ENCODE results near the gene LRTM1.

LRTM1 gene

DNA sequence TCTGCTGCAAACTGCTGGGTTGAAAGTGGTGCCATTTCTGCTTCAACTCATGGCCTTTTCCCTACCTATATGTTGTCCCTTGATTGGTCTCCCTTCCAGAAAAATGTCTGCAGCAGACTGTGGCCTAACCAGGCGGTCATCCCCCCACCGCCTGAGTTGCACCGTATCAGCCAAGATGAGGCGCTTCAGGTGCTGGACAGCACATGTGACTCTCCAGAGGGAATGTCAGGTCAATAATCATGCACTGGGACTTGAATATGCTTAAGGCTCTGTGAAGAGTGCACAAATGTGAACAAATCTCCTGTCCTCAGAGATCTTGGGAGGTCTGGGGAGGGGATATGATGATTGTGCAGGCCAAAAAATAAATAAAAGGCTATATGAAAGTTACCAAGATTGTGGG is 32.2 kb downstream of the LRTM1 start:
- Histone ChIP-seq H3K36me3 (ENCODE audit: control insufficient read depth, insufficient read depth, low read length) (no peaks in the 10 kb centered on the region), H3K9me3 (ENCODE audit: control insufficient read depth, low read length) (no peaks in the 10 kb centered on the region), H3K4me1 (ENCODE audit: control insufficient read depth, insufficient read depth, low read length, poor library complexity, severe bottlenecking) (peaks cover 9% of the 10 kb centered on the region), H3K4me3 (ENCODE audit: extremely low read depth, insufficient read depth, low read length, poor library complexity, severe bottlenecking) (no peak overlapping the region), H3K27ac (ENCODE audit: low read depth, low read length, severe bottlenecking) (no peak overlapping the region)
- 92 to 100% methylated on average over 4 of the region's 4 CpGs for WGBS, 2 experiments (ENCODE audit: insufficient coverage in 2 of 2)

DNA sequence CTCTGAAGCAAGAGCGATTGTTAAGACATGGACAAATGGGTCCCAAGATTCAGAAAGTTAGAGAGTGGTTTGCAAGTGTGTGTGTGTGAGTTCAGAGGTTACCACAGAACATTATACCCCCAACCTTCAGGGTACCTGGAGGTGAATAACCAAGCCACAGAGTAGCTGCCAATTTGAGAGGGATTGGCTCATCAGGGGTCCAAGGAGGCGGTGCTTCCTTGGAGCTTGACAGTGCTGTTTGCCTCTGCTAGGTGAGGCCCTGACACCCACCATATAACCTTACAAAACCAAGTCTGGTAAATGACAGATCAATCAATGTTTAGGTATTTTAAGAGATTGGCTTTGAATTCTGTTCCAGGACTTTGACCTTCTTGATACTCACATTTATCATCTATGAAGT is 35.7 kb downstream of the LRTM1 start:
- Histone ChIP-seq H3K27ac (ENCODE audit: low read depth, low read length, severe bottlenecking) (peak overlapping the region; percentile 75), H3K36me3 (ENCODE audit: control insufficient read depth, insufficient read depth, low read length) (no peaks in the 10 kb centered on the region), H3K4me1 (ENCODE audit: control insufficient read depth, insufficient read depth, low read length, poor library complexity, severe bottlenecking) (peaks cover 10% of the 10 kb centered on the region), H3K4me3 (ENCODE audit: extremely low read depth, insufficient read depth, low read length, poor library complexity, severe bottlenecking) (no peak overlapping the region), H3K9me3 (ENCODE audit: control insufficient read depth, low read length) (no peaks in the 10 kb centered on the region)
- 100% methylated on average over 1 of the region's 2 CpGs; no CpG with 5 or more reads in 1 of the 2 experiments for WGBS, 2 experiments (ENCODE audit: insufficient coverage in 2 of 2)

- Histone ChIP-seq H3K4me3 (ENCODE audit: extremely low read depth, insufficient read depth, low read length, poor library complexity, severe bottlenecking) (no peak overlapping the region), H3K27ac (ENCODE audit: low read depth, low read length, severe bottlenecking) (peak overlapping the region; percentile 75), H3K4me1 (ENCODE audit: control insufficient read depth, insufficient read depth, low read length, poor library complexity, severe bottlenecking) (peaks cover 10% of the 10 kb centered on the region), H3K9me3 (ENCODE audit: control insufficient read depth, low read length) (no peaks in the 10 kb centered on the region), H3K36me3 (ENCODE audit: control insufficient read depth, insufficient read depth, low read length) (no peaks in the 10 kb centered on the region)
- WGBS, 2 experiments (ENCODE audit: insufficient coverage in 2 of 2): 58 to 70% methylated on average over 5 of the region's 5 CpGs
These were observed 36.3 kb downstream of the LRTM1 start for GRCh38 chr3:54891540-54891897.

GRCh38 chr3:54889731-54890130 is 38.1 kb downstream of the LRTM1 start:
- no peak overlapping the region for H3K27ac ChIP-seq (ENCODE audit: low read depth, low read length, severe bottlenecking)
- WGBS, 2 experiments (ENCODE audit: insufficient coverage in 2 of 2): 87 to 94% methylated on average over 2 of the region's 3 CpGs

DNA sequence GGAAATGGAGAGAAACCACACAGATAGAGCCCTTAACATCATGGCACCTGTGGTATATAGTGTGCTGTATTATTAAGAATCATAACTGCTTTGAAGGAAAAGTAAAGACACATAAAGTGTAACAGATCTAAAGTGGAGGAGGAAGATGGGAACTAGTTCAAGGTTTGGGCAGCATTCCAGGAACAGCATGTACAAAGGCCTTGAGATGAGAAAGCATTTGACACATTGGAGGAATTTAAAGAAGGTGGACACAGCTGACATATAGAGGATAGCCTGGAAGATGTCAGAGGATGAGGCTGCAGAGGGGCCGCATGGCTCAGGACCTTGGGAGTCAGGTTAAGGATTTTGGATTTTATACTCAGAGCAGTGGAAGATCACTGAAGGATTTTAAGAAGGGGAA is 39.0 kb downstream of the LRTM1 start:
- 85 to 88% methylated on average over 1 of the region's 1 CpG for WGBS, 2 experiments (ENCODE audit: insufficient coverage in 2 of 2)
- H3K9me3 ChIP-seq (ENCODE audit: control insufficient read depth, low read length): no peaks in the 10 kb centered on the region
- H3K4me3 ChIP-seq (ENCODE audit: extremely low read depth, insufficient read depth, low read length, poor library complexity, severe bottlenecking): no peak overlapping the region
- H3K4me1 ChIP-seq (ENCODE audit: control insufficient read depth, insufficient read depth, low read length, poor library complexity, severe bottlenecking): peaks cover 10% of the 10 kb centered on the region
- H3K27ac ChIP-seq (ENCODE audit: low read depth, low read length, severe bottlenecking): no peak overlapping the region
- no peaks in the 10 kb centered on the region for H3K36me3 ChIP-seq (ENCODE audit: control insufficient read depth, insufficient read depth, low read length)

More at GRCh38 chr3:54889731-54890130, 38.1 kb downstream of the LRTM1 start:
- Histone ChIP-seq H3K9me3 (ENCODE audit: control insufficient read depth, low read length) (no peaks in the 10 kb centered on the region), H3K4me1 (ENCODE audit: control insufficient read depth, insufficient read depth, low read length, poor library complexity, severe bottlenecking) (peaks cover 10% of the 10 kb centered on the region), H3K4me3 (ENCODE audit: extremely low read depth, insufficient read depth, low read length, poor library complexity, severe bottlenecking) (no peak overlapping the region), H3K36me3 (ENCODE audit: control insufficient read depth, insufficient read depth, low read length) (no peaks in the 10 kb centered on the region)

- H3K27ac ChIP-seq (ENCODE audit: low read depth, low read length, severe bottlenecking): no peak overlapping the region
- WGBS, 2 experiments (ENCODE audit: insufficient coverage in 2 of 2): 83 to 95% methylated on average over 6 to 8 of the region's 9 CpGs
- H3K36me3 ChIP-seq (ENCODE audit: control insufficient read depth, insufficient read depth, low read length): no peaks in the 10 kb centered on the region
- no peak overlapping the region for H3K4me3 ChIP-seq (ENCODE audit: extremely low read depth, insufficient read depth, low read length, poor library complexity, severe bottlenecking)
- peaks cover 10% of the 10 kb centered on the region for H3K4me1 ChIP-seq (ENCODE audit: control insufficient read depth, insufficient read depth, low read length, poor library complexity, severe bottlenecking)
- H3K9me3 ChIP-seq (ENCODE audit: control insufficient read depth, low read length): no peaks in the 10 kb centered on the region
These were observed 39.7 kb downstream of the LRTM1 start for GRCh38 chr3:54888162-54888561.

DNA sequence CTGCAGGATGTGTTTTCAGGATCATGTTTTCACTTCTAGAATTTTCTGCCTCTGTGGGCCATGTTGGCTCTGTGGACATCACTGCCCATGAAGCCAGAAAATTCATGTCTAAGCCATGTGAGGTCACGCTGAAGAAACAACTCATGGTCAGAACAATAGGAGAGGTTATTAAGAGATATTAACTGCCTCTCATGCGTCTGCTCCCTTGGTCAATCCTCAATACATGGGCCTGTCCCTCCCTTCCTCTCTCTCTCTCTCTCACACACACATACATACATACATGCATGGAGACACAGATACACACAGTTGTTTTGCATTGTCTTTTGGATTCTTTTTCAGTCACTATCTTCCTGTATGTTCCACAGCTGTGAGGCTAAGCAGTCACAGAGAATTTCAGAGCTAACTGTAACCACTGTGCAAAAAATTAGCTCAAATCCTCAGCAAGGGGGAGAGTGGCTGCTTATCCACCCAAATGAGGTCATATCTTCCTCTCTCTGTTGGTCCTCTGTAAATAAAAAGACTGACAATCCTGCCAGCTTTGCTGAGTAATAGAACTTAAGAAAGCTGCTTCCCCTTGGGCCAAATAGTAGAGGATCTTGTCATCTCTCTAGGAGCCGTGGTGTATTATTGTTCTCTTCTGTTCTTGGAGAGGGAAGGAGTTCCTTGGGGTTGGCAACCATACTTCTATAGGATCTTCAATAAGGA is 45.6 kb downstream of the LRTM1 start:
- H3K4me3 ChIP-seq (ENCODE audit: extremely low read depth, insufficient read depth, low read length, poor library complexity, severe bottlenecking): no peak overlapping the region
- H3K27ac ChIP-seq (ENCODE audit: low read depth, low read length, severe bottlenecking): peak overlapping the region; percentile 36
- H3K36me3 ChIP-seq (ENCODE audit: control insufficient read depth, insufficient read depth, low read length): no peaks in the 10 kb centered on the region
- 50 to 100% methylated on average over 1 to 2 of the region's 3 CpGs for WGBS, 2 experiments (ENCODE audit: insufficient coverage in 2 of 2)
- no peaks in the 10 kb centered on the region for H3K9me3 ChIP-seq (ENCODE audit: control insufficient read depth, low read length)
- peaks cover 23% of the 10 kb centered on the region for H3K4me1 ChIP-seq (ENCODE audit: control insufficient read depth, insufficient read depth, low read length, poor library complexity, severe bottlenecking)

DNA sequence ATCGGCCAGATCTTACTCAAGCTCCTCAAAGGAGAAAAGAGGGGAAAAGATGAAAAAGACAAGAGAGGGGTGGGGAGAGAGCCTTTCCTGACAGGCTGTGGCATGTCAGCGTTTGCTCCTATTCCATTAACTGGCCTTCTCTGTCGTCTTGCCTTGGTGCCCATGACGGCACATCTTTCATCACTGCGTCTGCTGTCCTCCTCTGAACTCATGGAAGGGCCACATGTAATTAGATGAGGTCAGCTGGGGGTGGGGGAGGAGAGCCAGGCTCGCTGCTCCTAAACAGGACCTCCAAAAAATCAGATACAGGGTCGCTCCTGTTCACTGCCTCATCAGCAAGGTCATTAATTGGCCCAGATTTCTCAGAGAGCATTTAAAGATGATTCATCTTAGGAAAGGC is 49.7 kb downstream of the LRTM1 start:
- no peaks in the 10 kb centered on the region for H3K36me3 ChIP-seq (ENCODE audit: control insufficient read depth, insufficient read depth, low read length)
- peak overlapping the region; percentile 59 for H3K27ac ChIP-seq (ENCODE audit: low read depth, low read length, severe bottlenecking)
- H3K4me1 ChIP-seq (ENCODE audit: control insufficient read depth, insufficient read depth, low read length, poor library complexity, severe bottlenecking): peaks cover 35% of the 10 kb centered on the region
- H3K4me3 ChIP-seq (ENCODE audit: extremely low read depth, insufficient read depth, low read length, poor library complexity, severe bottlenecking): no peak overlapping the region
- WGBS, 2 experiments (ENCODE audit: insufficient coverage in 2 of 2): 75 to 83% methylated on average over 2 to 4 of the region's 7 CpGs
- no peaks in the 10 kb centered on the region for H3K9me3 ChIP-seq (ENCODE audit: control insufficient read depth, low read length)

- Histone ChIP-seq H3K36me3 (ENCODE audit: control insufficient read depth, insufficient read depth, low read length) (no peaks in the 10 kb centered on the region), H3K27ac (ENCODE audit: low read depth, low read length, severe bottlenecking) (peak overlapping the region; percentile 59), H3K4me3 (ENCODE audit: extremely low read depth, insufficient read depth, low read length, poor library complexity, severe bottlenecking) (no peak overlapping the region), H3K9me3 (ENCODE audit: control insufficient read depth, low read length) (no peaks in the 10 kb centered on the region), H3K4me1 (ENCODE audit: control insufficient read depth, insufficient read depth, low read length, poor library complexity, severe bottlenecking) (peaks cover 35% of the 10 kb centered on the region)
- WGBS, 2 experiments (ENCODE audit: insufficient coverage in 2 of 2): 93% methylated on average over 4 of the region's 4 CpGs; no CpG with 5 or more reads in 1 of the 2 experiments
These were observed 50.1 kb downstream of the LRTM1 start for GRCh38 chr3:54877730-54878129.

GRCh38 chr3:54876694-54877093 is 51.2 kb downstream of the LRTM1 start:
- 85 to 98% methylated on average over 3 to 4 of the region's 5 CpGs for WGBS, 2 experiments (ENCODE audit: insufficient coverage in 2 of 2)
- Histone ChIP-seq H3K4me1 (ENCODE audit: control insufficient read depth, insufficient read depth, low read length, poor library complexity, severe bottlenecking) (peaks cover 26% of the 10 kb centered on the region), H3K27ac (ENCODE audit: low read depth, low read length, severe bottlenecking) (no peak overlapping the region), H3K4me3 (ENCODE audit: extremely low read depth, insufficient read depth, low read length, poor library complexity, severe bottlenecking) (no peak overlapping the region), H3K36me3 (ENCODE audit: control insufficient read depth, insufficient read depth, low read length) (no peaks in the 10 kb centered on the region), H3K9me3 (ENCODE audit: control insufficient read depth, low read length) (no peaks in the 10 kb centered on the region)

- H3K4me3 ChIP-seq (ENCODE audit: extremely low read depth, insufficient read depth, low read length, poor library complexity, severe bottlenecking): no peak overlapping the region
- 96% methylated on average over 5 to 7 of the region's 8 CpGs for WGBS, 2 experiments (ENCODE audit: insufficient coverage in 2 of 2)
- no peaks in the 10 kb centered on the region for H3K9me3 ChIP-seq (ENCODE audit: control insufficient read depth, low read length)
- no peaks in the 10 kb centered on the region for H3K36me3 ChIP-seq (ENCODE audit: control insufficient read depth, insufficient read depth, low read length)
- H3K27ac ChIP-seq (ENCODE audit: low read depth, low read length, severe bottlenecking): no peak overlapping the region
- peaks cover 27% of the 10 kb centered on the region for H3K4me1 ChIP-seq (ENCODE audit: control insufficient read depth, insufficient read depth, low read length, poor library complexity, severe bottlenecking)
These were observed 52.1 kb downstream of the LRTM1 start for GRCh38 chr3:54875596-54876268.
